Upper lobe of left lung (tissue), 4 donors: ENCODE measurements around the gene OR52E4.

Experiments used
- CTCF ChIP-seq, 6 experiments: fragments of 450-650 bp in 4 of 6; fragments of 200-600 bp in 2 of 6; sonication (generic) in 2 of 6; IDR thresholded peaks; one replicate each; pipeline ENCODE4 v1.5.1; 2016 to 2019; ENCODE audit warnings: antibody characterized with exemption in 6 of 6
- EP300 ChIP-seq, 4 donors: sonication (generic); formaldehyde crosslinking; IDR thresholded peaks; one replicate each; pipeline ENCODE4 v1.5.1; 2017; ENCODE audit warnings: antibody characterized with exemption in 4 of 4, control low read depth in 2 of 4
- POLR2AphosphoS5 ChIP-seq, 2 donors: sonication (generic); formaldehyde crosslinking; IDR thresholded peaks; one replicate each; pipeline ENCODE4 v1.5.1; 2017; ENCODE audit warnings: antibody characterized with exemption in 2 of 2

- TF ChIP-seq POLR2AphosphoS5 (IDR thresholded peaks at IDR 0.05) (no peak), CTCF (IDR thresholded peaks at IDR 0.05) (no peak), EP300 (IDR thresholded peaks at IDR 0.05) (no peak)
Observed at GRCh38 chr11:5865826-5866225, 14.6 kb upstream of the OR52E4 start.
